Activated naive CD4-positive, alpha-beta T cell treated with anti-CD3 and anti-CD28 coated beads for 36 hours (primary cell): Measurements from ENCODE around the gene SYNPO2. TPM values are rescaled to one million over a fixed set of nuclear protein-coding genes. Genes with fewer than 3 reads are reported as not detected.
"Not testable (repeated sequence)": the region's sequence is repeated elsewhere in the genome, so short reads cannot be mapped to it uniquely, and the experiment has no call there.

Experiments used
- CTCF ChIA-PET: fragments of 350-600 bp; sonication (Branson Sonifier 250); formaldehyde crosslinking; loops from one replicate; lab custom pipeline; 2021; ENCODE audit warnings: antibody characterized with exemption; lab: Charles Lee
- DNase-seq: peaks from one replicate; pipeline ENCODE4 v3.0.0-alpha.2; 2020
- H3K27ac Mint-ChIP-seq: one replicate; pipeline ENCODE4 v1.8.0; 2021; ENCODE audit warnings: mild to moderate bottlenecking, mixed read lengths
- H3K27me3 Mint-ChIP-seq: one replicate; pipeline ENCODE4 v1.8.0; 2021; ENCODE audit warnings: low read depth, mixed read lengths
- H3K36me3 Mint-ChIP-seq: one replicate; pipeline ENCODE4 v1.8.0; 2021; ENCODE audit warnings: low read depth, mixed read lengths
- H3K4me1 Mint-ChIP-seq: one replicate; pipeline ENCODE4 v1.8.0; 2021; ENCODE audit warnings: low read depth, mixed read lengths
- H3K4me3 Mint-ChIP-seq: one replicate; pipeline ENCODE4 v1.8.0; 2021; ENCODE audit warnings: mild to moderate bottlenecking, moderate library complexity, mixed read lengths
- H3K9me3 Mint-ChIP-seq: one replicate; pipeline ENCODE4 v1.8.0; 2021; ENCODE audit warnings: mixed read lengths
- intact Hi-C: fragments of 100-400 bp; cut with micrococcal nuclease; formaldehyde crosslinking; loops from one replicate; pipeline ENCODE4 v1.15.1; 2023
- total RNA-seq, 2 experiments: library from RNA; stranded (reverse); gene quantifications; one replicate each; pipeline ENCODE4 v1.2.3, GENCODE V29; 2021

SYNPO2 gene
- total RNA-seq, 2 experiments from 2014 or later: 0.14 TPM; not detected in 1

DNA sequence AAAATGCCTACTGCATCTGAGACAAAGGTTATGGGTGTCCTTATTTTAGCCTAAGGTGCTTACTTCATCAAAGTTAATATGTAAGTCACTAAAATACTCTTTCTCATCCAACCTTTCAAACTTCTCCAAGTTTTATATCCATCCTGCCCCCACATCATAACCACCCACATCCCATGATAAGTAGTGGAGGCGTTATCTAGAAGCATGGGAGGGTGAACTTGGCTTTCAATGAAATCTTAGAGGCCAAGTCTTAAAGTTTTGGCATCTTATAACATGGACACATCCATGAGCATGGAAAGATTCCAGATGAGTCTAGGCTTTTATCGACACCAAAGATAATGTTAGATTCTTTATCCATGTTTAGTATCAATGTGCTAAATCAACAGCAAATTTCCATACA is 29.9 kb upstream of the SYNPO2 start:
- no peaks in the 10 kb centered on the region for H3K4me1 Mint-ChIP-seq
- H3K9me3 Mint-ChIP-seq: no peaks in the 10 kb centered on the region
- H3K27ac Mint-ChIP-seq: no peak overlapping the region
- no peaks in the 10 kb centered on the region for H3K27me3 Mint-ChIP-seq
- intact Hi-C loops: no loop called here
- no peak overlapping the region for H3K4me3 Mint-ChIP-seq
- no peaks in the 10 kb centered on the region for H3K36me3 Mint-ChIP-seq
- CTCF ChIA-PET: no interaction called here
- DNase-seq: no peak

DNA sequence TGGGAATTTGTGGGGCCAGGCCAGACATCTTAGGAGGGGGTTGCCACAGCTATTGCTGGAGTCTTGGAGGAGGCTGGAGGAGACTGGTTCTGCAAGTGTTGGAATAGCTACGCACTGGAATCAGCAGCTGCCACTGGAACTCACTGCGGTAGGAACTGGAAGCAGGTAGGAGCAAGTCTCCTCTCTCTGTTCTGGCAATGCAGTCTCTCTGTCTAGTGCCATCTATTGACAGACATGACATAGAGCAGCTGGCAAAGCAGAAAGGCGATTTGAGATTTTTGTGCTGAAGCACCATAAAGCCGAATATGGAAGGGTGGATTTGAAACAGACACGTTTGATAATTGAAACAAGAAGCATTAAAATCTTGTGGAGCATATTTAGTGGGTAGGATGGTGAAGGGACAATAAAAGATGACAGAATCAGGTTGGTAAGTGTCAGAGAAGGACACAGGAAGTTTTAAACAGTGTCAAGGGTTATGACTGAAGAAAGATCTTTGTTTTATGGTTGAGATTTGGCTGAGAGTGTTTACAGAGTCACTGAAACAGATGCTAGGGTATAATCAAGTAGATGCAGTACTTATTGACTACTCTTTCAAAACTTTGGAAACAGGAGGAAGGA is 23.5 kb upstream of the SYNPO2 start:
- Mint-ChIP-seq H3K4me1 (no peaks in the 10 kb centered on the region), H3K36me3 (no peaks in the 10 kb centered on the region), H3K9me3 (no peaks in the 10 kb centered on the region), H3K4me3 (no peak overlapping the region), H3K27ac (no peak overlapping the region), H3K27me3 (no peaks in the 10 kb centered on the region)
- peak; percentile 29 for DNase-seq
- intact Hi-C loops: loop anchor here (1.0 to 5.0 kb wide), 3 partner anchors 33 to 93 kb away; no protein-coding TSS in a partner anchor
- CTCF ChIA-PET: interaction anchor here (0.6 to 3.2 kb wide), 24 partner anchors 10 to 171 kb away, joined by 3 to 30 read pairs (median 4); no protein-coding TSS in a partner anchor

DNA sequence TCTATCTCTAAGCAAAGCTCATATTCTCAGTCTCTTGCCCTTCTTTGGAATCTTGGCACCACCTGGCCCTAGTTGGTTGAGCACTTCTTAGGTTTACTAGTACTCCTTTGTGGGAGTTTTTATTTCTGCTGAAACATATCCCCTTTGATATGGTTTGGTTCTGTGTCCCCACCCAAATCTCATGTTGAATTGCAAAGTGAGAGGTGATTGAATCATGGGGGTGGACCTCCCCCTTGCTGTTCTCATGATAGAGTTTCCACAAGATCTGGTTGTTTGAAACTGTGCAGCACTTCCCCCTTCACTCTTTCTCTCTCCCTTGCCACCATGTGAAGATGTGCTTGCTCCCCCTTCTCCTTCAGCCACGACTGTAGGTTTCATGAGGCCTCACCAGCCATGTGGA is 22.2 kb upstream of the SYNPO2 start:
- no peak overlapping the region for H3K4me3 Mint-ChIP-seq
- DNase-seq: no peak
- no peak overlapping the region for H3K27ac Mint-ChIP-seq
- H3K27me3 Mint-ChIP-seq: no peaks in the 10 kb centered on the region
- intact Hi-C loops: loop anchor here (5.0 kb wide), 2 partner anchors 34 to 49 kb away; no protein-coding TSS in a partner anchor
- CTCF ChIA-PET: interaction anchor here (0.7 to 3.2 kb wide), 4 partner anchors 11 to 95 kb away, joined by 4 to 30 read pairs (median 15); partner anchors contain the start of gene SYNPO2
- H3K9me3 Mint-ChIP-seq: no peaks in the 10 kb centered on the region
- H3K4me1 Mint-ChIP-seq: no peaks in the 10 kb centered on the region
- no peaks in the 10 kb centered on the region for H3K36me3 Mint-ChIP-seq

DNA sequence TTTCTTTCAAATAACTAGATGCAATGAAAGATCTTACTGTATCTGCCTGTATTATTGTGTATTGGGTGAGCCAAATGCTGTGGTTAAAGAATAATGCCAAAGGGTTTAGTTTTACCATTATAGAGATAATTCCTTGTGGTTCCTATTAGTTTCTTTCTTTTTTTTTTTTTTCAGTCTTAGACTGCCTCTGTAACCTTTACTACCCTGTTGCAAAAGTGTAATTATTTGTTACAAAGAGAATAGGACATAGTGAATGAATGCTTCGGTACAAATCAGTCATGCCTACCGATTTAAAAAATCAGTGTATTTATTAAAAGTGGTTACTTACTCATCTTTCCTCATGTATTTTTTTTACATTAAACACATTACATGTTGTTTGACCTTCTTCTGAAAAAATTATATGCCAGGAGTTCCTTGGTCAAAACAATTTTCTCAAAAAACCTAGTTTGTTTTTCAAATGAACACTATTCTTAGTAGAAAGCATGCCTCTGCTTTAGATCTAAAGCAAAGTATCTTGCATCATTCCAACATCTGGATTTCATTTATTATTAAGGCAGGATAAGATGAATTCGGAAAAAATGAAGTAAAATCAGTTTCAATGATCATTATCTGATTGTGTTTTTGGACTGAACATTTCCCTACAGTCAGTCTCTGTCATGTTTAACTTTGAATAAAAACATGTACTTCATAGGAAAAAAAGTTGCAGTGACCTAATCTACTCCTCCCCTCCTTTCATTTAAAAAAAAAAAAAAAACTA is 21.2 kb upstream of the SYNPO2 start:
- H3K9me3 Mint-ChIP-seq: no peaks in the 10 kb centered on the region
- CTCF ChIA-PET: interaction anchor here (1.5 kb wide), 1 partner anchor 21 kb away, joined by 4 read pairs; the partner anchor contains the start of gene SYNPO2
- no peak overlapping the region for H3K4me3 Mint-ChIP-seq
- DNase-seq: no peak
- no peak overlapping the region for H3K27ac Mint-ChIP-seq
- intact Hi-C loops: loop anchor here (5.0 kb wide), 2 partner anchors 35 to 50 kb away; no protein-coding TSS in a partner anchor
- no peaks in the 10 kb centered on the region for H3K36me3 Mint-ChIP-seq
- no peaks in the 10 kb centered on the region for H3K27me3 Mint-ChIP-seq
- H3K4me1 Mint-ChIP-seq: no peaks in the 10 kb centered on the region

DNA sequence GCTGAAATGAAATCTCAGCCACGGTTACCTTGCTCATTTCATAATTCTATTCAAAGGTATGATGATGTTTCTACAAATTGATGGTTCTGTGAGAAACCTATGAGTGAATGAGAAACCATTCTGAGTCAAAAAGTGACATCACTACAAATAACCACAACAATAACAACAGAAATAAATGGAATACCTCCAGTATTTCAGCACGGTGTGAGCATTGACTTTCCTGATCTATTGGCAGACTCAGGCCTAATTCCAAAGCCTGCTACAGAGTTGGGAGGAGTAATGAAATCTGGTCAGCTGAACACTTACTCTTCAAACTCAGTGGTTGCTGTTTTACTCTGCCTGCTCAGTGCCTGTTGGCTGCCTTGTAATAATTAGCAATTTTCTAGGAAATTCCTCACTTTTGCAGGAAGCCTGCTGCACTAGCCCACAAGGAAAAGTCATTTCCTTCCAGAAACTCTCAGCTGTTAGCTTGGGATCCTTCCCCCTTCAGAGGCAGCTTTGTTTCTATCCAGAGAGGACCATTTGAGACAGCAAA is 18.8 kb upstream of the SYNPO2 start:
- no peak for DNase-seq
- H3K27ac Mint-ChIP-seq: no peak overlapping the region
- intact Hi-C loops: loop anchor here (5.0 kb wide), 2 partner anchors 38 to 53 kb away; no protein-coding TSS in a partner anchor
- no peaks in the 10 kb centered on the region for H3K4me1 Mint-ChIP-seq
- CTCF ChIA-PET: interaction anchor here (0.8 kb wide), 1 partner anchor 18 kb away, joined by 3 read pairs; no protein-coding TSS in a partner anchor
- no peaks in the 10 kb centered on the region for H3K9me3 Mint-ChIP-seq
- H3K27me3 Mint-ChIP-seq: peaks cover 4% of the 10 kb centered on the region
- H3K36me3 Mint-ChIP-seq: no peaks in the 10 kb centered on the region
- H3K4me3 Mint-ChIP-seq: no peak overlapping the region

DNA sequence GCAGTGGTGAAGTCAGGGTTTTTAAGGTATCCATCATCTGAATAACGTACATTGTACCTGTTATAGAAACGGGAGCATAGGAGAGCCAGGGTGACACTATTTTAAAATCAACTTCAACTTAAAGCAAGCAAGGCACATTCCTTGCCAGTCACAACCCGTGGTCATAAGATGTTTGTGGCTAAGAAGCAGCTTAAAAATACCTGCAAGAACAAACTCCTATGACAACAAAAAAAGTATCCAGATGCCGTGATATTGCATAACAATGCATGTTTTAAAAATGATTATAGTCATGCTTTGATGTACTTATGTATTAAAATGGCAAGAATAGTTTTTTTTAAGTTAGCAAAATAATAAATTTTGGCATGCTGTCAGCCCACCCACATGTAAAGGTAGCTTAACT is 16.5 kb upstream of the SYNPO2 start:
- Mint-ChIP-seq H3K4me1 (no peaks in the 10 kb centered on the region), H3K36me3 (no peaks in the 10 kb centered on the region), H3K27ac (no peak overlapping the region), H3K9me3 (no peaks in the 10 kb centered on the region), H3K4me3 (no peak overlapping the region), H3K27me3 (peaks cover 4% of the 10 kb centered on the region)
- no peak for DNase-seq
- CTCF ChIA-PET: no interaction called here
- intact Hi-C loops: no loop called here

DNA sequence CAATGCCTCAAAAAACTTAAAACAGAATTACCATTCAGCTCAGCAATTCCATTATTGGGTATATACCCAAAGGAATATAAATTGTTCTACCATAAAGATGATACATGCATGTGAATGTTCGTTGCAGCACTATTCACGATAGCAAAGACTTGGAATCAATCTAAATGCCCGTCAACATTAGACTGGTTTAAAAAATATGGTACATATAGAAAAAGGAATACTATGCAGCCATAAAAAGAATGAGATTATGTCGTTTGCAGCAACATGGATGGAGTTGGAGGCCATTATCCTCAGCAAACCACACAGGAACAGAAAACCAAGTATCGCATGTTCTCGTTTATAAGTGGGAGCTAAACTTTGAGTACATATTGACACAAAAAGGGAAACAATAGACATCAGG is 10.9 kb upstream of the SYNPO2 start:
- Mint-ChIP-seq H3K4me1 (no peaks in the 10 kb centered on the region), H3K4me3 (no peak overlapping the region)

DNA sequence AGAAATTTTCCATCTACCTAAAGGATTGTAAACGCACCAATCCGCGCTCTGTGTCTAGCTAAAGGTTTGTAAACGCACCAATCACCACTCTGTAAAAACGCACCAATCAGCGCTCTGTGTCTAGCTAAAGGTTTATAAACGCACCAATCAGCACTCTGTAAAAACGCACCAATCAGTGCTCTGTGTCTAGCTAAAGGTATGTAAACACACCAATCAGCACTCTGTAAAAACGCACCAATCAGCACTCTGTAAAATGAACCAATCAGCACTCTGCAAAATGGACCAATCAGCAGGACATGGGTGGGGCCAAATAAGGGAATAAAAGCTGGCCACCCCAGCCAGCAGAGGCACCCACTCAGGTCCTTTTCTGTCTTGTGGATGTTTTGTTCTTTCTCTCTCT is 10.1 kb upstream of the SYNPO2 start:
- CTCF ChIA-PET, H3K27ac Mint-ChIP-seq, intact Hi-C loops, DNase-seq, H3K27me3 Mint-ChIP-seq, H3K36me3 Mint-ChIP-seq, H3K9me3 Mint-ChIP-seq, H3K4me1 Mint-ChIP-seq, H3K4me3 Mint-ChIP-seq: not testable (repeated sequence)

More for the DNA sequence above, 10.9 kb upstream of the SYNPO2 start:
- DNase-seq: no peak
- CTCF ChIA-PET: no interaction called here
- Mint-ChIP-seq H3K9me3 (peaks cover 4% of the 10 kb centered on the region), H3K27me3 (peaks cover 4% of the 10 kb centered on the region), H3K27ac (no peak overlapping the region), H3K36me3 (no peaks in the 10 kb centered on the region)
- intact Hi-C loops: no loop called here

DNA sequence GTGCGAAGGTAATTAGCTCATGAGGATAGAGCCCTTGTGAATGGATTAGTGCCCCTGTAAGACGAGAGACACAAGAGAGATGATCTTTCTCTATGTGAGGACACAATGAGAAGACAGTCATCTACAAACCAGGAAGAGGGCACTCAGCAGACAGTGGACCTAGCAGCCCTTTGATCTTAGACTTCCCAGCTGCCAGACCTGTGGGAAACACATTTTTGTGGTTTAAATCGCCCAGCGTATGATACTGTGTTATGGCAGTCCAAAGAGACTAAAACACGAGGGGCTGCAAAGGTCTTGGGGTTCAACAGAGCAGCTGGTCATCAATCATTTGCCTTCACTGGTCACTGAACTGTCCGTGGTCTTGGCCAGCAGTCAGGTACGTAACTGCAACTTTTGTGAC is 9.2 kb upstream of the SYNPO2 start:
- Mint-ChIP-seq H3K27me3 (no peaks in the 10 kb centered on the region), H3K4me1 (no peaks in the 10 kb centered on the region), H3K36me3 (no peaks in the 10 kb centered on the region), H3K4me3 (no peak overlapping the region), H3K27ac (no peak overlapping the region), H3K9me3 (peaks cover 4% of the 10 kb centered on the region)
- DNase-seq: no peak
- CTCF ChIA-PET: no interaction called here
- intact Hi-C loops: no loop called here

DNA sequence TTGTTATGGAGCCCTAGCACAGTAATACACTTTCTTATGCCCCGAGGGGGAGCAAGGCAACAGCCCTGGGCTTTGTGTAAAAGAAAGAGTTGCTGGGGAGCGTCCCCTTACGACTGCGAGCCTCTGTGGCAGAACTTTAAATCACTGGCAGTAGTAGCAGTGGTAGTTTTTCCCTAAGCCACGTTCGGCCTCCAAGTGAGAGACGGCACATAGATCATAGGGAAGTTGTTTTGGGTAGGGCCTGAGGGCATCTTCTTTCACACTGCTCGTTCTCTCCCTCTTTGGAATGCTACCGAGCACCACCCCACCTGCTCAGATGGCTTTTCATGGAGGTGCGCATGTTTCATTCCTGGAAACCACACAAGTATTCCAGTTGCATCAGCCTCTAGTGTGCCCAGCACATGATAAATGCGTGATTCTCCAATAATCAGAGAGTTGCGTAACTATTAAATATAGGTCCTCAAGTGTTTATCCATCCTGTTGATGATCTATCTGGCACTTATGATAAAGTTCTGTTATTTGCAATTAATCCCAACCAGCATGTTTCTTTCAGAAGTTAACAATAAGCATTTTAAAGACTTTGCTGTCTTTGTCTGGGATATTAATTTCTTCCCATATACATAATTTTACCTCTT is 7.0 kb upstream of the SYNPO2 start:
- H3K4me1 Mint-ChIP-seq: no peaks in the 10 kb centered on the region
- no peak overlapping the region for H3K4me3 Mint-ChIP-seq
- no peak overlapping the region for H3K27ac Mint-ChIP-seq
- no peaks in the 10 kb centered on the region for H3K36me3 Mint-ChIP-seq
- no peaks in the 10 kb centered on the region for H3K27me3 Mint-ChIP-seq
- no peak for DNase-seq
- H3K9me3 Mint-ChIP-seq: peaks cover 4% of the 10 kb centered on the region
- CTCF ChIA-PET: no interaction called here
- intact Hi-C loops: loop anchor here (10.0 kb wide), 1 partner anchor 457 kb away; no protein-coding TSS in a partner anchor

DNA sequence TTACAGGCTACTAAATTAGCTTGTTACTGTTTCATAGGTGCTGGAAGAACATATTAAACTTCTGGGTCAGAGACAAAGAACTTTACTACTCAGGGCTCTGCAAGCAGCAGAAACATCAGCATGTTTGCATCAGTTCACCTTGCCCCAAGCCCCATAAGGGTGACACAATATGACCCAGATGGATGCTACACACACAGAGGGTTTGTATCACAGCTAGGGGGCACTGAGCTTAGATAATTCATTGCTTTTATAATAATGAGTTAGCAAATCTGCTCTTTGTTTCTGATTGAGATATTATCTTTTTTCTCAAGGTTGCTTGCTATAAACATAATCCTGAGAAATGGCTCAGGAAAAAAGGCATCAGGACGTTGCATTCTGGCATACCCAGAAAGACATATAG is 4.8 kb upstream of the SYNPO2 start:
- no peak for DNase-seq
- intact Hi-C loops: loop anchor here (10.0 kb wide), 1 partner anchor 459 kb away; no protein-coding TSS in a partner anchor
- Mint-ChIP-seq H3K4me3 (no peak overlapping the region), H3K9me3 (no peaks in the 10 kb centered on the region), H3K27me3 (peaks cover 9% of the 10 kb centered on the region), H3K4me1 (peaks cover 6% of the 10 kb centered on the region), H3K36me3 (no peaks in the 10 kb centered on the region), H3K27ac (no peak overlapping the region)
- CTCF ChIA-PET: interaction anchor here (1.2 kb wide), 1 partner anchor 88 kb away, joined by 4 read pairs; no protein-coding TSS in a partner anchor

DNA sequence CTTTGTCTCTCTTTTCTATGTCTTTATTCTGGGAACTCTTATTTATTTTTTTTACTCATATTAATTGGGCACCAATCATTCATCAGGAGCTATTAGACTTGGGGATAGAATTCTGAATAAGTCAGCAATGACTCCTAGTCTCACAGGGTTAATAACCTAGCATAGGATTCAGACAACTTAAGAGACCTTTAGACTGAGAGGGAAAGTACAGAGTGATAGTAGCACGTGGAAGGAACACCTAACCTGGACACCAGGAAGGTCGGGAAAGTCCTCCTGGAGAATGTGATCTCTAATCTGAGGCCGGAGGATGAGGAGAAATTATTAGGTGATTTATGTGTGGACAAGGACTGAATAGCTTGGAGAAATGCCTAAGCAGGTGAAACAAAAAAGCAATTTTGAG is 3.9 kb upstream of the SYNPO2 start:
- Mint-ChIP-seq H3K4me1 (peaks cover 11% of the 10 kb centered on the region), H3K4me3 (no peak overlapping the region), H3K27ac (no peak overlapping the region), H3K36me3 (no peaks in the 10 kb centered on the region), H3K27me3 (peaks cover 15% of the 10 kb centered on the region), H3K9me3 (no peaks in the 10 kb centered on the region)
- CTCF ChIA-PET: interaction anchor here (1.2 kb wide), 1 partner anchor 87 kb away, joined by 4 read pairs; no protein-coding TSS in a partner anchor
- intact Hi-C loops: loop anchor here (10.0 kb wide), 1 partner anchor 460 kb away; no protein-coding TSS in a partner anchor
- DNase-seq: no peak
